ENCODE results near the gene UBTD2. TPM values are rescaled to one million over a fixed set of nuclear protein-coding genes. Genes with fewer than 3 reads are reported as not detected.

Gene UBTD2
- total and polyA plus RNA-seq, 2 experiments from 2014 or later = 17.9 to 46.3 TPM

DNA sequence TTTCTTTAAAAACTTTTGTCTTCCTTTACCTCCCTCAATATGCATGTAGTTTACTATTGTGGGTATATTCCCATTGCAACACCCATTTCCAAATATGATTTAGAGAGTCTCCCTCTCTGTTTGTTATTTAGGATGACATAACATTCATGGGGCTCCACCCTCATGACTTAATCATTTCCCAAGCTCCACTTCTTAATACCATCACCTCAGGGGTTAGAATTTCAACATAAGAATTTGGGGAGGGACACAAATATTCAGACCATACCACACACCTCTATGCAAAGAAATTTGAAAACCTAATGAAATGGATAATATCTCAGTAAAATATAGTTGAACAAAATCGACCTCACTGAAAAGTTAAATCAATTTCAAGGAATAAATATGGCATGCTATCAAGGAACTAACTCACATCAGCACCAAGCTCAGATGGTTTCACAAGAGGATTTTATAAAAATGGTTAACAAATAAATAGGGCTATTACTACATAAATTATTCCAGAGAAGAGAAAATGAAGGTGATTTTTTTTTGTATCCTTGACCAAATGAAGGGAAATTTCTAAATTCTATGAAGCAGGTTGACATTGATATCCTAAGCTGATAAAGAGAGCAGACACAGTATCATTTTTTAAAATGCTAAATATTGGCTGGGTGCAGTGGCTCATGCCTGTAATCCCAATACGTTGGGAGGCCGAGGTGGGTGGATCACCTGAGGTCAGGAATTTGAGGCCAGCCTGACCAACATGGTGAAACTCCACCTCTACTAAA lies 20.2 kb upstream of the UBTD2 start:
- Histone ChIP-seq H2AFZ (no peak overlapping the region), H3K4me1 (ENCODE audit: insufficient read depth) (no peaks in the 10 kb centered on the region), H3K36me3 (ENCODE audit: insufficient read depth) (no peaks in the 10 kb centered on the region), H3F3A (replicated peaks; ENCODE audit: low read depth) (no peaks in the 10 kb centered on the region), H3K79me2 (replicated peaks; ENCODE audit: insufficient read depth) (no peaks in the 10 kb centered on the region), H3K27ac (ENCODE audit: low read depth) (no peak overlapping the region), H3K27me3 (ENCODE audit: insufficient read depth) (no peaks in the 10 kb centered on the region), H3K9me2 (ENCODE audit: insufficient read depth) (no peaks in the 10 kb centered on the region), H3K4me3 (no peak overlapping the region), H4K20me1 (replicated peaks; ENCODE audit: insufficient read depth) (no peaks in the 10 kb centered on the region), H3K4me2 (no peak overlapping the region)
- TF ChIP-seq EZH2 (IDR thresholded peaks at IDR 0.05; ENCODE audit: low read depth, unreplicated experiment) (no peak), ETS1 (IDR thresholded peaks at IDR 0.05) (no peak), STAT1 (IDR thresholded peaks at IDR 0.05; ENCODE audit: unreplicated experiment) (no peak), NANOG (IDR thresholded peaks at IDR 0.05; ENCODE audit: borderline replicate concordance) (no peak), CTCF (conservative IDR thresholded peaks at IDR 0.05; ENCODE audit: low read depth in 2 of 2) (no peak), ZNF331 (CRISPR knock-in tag; IDR thresholded peaks at IDR 0.05; ENCODE audit: low read depth) (no peak)
- TF ChIP-seq, protein P1, sequence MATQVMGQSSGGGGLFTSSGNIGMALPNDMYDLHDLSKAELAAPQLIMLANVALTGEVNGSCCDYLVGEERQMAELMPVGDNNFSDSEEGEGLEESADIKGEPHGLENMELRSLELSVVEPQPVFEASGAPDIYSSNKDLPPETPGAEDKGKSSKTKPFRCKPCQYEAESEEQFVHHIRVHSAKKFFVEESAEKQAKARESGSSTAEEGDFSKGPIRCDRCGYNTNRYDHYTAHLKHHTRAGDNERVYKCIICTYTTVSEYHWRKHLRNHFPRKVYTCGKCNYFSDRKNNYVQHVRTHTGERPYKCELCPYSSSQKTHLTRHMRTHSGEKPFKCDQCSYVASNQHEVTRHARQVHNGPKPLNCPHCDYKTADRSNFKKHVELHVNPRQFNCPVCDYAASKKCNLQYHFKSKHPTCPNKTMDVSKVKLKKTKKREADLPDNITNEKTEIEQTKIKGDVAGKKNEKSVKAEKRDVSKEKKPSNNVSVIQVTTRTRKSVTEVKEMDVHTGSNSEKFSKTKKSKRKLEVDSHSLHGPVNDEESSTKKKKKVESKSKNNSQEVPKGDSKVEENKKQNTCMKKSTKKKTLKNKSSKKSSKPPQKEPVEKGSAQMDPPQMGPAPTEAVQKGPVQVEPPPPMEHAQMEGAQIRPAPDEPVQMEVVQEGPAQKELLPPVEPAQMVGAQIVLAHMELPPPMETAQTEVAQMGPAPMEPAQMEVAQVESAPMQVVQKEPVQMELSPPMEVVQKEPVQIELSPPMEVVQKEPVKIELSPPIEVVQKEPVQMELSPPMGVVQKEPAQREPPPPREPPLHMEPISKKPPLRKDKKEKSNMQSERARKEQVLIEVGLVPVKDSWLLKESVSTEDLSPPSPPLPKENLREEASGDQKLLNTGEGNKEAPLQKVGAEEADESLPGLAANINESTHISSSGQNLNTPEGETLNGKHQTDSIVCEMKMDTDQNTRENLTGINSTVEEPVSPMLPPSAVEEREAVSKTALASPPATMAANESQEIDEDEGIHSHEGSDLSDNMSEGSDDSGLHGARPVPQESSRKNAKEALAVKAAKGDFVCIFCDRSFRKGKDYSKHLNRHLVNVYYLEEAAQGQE (IDR thresholded peaks at IDR 0.05; ENCODE audit: unreplicated experiment) = no peak
- TF ChIP-seq, protein P2, sequence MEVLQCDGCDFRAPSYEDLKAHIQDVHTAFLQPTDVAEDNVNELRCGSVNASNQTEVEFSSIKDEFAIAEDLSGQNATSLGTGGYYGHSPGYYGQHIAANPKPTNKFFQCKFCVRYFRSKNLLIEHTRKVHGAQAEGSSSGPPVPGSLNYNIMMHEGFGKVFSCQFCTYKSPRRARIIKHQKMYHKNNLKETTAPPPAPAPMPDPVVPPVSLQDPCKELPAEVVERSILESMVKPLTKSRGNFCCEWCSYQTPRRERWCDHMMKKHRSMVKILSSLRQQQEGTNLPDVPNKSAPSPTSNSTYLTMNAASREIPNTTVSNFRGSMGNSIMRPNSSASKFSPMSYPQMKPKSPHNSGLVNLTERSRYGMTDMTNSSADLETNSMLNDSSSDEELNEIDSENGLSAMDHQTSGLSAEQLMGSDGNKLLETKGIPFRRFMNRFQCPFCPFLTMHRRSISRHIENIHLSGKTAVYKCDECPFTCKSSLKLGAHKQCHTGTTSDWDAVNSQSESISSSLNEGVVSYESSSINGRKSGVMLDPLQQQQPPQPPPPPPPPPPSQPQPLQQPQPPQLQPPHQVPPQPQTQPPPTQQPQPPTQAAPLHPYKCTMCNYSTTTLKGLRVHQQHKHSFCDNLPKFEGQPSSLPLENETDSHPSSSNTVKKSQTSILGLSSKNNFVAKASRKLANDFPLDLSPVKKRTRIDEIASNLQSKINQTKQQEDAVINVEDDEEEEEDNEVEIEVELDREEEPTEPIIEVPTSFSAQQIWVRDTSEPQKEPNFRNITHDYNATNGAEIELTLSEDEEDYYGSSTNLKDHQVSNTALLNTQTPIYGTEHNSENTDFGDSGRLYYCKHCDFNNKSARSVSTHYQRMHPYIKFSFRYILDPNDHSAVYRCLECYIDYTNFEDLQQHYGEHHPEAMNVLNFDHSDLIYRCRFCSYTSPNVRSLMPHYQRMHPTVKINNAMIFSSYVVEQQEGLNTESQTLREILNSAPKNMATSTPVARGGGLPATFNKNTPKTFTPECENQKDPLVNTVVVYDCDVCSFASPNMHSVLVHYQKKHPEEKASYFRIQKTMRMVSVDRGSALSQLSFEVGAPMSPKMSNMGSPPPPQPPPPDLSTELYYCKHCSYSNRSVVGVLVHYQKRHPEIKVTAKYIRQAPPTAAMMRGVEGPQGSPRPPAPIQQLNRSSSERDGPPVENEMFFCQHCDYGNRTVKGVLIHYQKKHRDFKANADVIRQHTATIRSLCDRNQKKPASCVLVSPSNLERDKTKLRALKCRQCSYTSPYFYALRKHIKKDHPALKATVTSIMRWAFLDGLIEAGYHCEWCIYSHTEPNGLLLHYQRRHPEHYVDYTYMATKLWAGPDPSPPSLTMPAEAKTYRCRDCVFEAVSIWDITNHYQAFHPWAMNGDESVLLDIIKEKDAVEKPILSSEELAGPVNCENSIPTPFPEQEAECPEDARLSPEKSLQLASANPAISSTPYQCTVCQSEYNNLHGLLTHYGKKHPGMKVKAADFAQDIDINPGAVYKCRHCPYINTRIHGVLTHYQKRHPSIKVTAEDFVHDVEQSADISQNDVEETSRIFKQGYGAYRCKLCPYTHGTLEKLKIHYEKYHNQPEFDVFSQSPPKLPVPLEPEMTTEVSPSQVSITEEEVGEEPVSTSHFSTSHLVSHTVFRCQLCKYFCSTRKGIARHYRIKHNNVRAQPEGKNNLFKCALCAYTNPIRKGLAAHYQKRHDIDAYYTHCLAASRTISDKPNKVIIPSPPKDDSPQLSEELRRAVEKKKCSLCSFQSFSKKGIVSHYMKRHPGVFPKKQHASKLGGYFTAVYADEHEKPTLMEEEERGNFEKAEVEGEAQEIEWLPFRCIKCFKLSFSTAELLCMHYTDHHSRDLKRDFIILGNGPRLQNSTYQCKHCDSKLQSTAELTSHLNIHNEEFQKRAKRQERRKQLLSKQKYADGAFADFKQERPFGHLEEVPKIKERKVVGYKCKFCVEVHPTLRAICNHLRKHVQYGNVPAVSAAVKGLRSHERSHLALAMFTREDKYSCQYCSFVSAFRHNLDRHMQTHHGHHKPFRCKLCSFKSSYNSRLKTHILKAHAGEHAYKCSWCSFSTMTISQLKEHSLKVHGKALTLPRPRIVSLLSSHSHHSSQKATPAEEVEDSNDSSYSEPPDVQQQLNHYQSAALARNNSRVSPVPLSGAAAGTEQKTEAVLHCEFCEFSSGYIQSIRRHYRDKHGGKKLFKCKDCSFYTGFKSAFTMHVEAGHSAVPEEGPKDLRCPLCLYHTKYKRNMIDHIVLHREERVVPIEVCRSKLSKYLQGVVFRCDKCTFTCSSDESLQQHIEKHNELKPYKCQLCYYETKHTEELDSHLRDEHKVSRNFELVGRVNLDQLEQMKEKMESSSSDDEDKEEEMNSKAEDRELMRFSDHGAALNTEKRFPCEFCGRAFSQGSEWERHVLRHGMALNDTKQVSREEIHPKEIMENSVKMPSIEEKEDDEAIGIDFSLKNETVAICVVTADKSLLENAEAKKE (CRISPR knock-in tag; IDR thresholded peaks at IDR 0.05) = no peak
- ATAC-seq (peak; percentile 52), DNase-seq (ENCODE audit: low spot score) (no peak)
- Mint-ChIP-seq H3K4me1 (peaks cover 4% of the 10 kb centered on the region), H3K27ac (peak overlapping the region; percentile 6; the same call in 1 of the 2 replicates), H3K4me3 (peak overlapping the region; percentile 16; the same call in 1 of the 3 replicates), H3K36me3 (ENCODE audit: low read depth) (peaks cover 7% of the 10 kb centered on the region; the same call in 2 of the 3 replicates), H3K9me3 (peaks cover 18% of the 10 kb centered on the region), H3K27me3 (ENCODE audit: insufficient read depth, low read depth, poor library complexity) (peaks cover 12% of the 10 kb centered on the region)

All from GM23338 (cell line).